ENCODE data around the gene FNDC3B.

Gene FNDC3B

GRCh38 chr3:172218350-172219323 lies 179.3 kb downstream of the FNDC3B start:
- DNase-seq, result no peak

- no peak for DNase-seq
Measured at GRCh38 chr3:172219750-172220149, 180.4 kb downstream of the FNDC3B start.

- no peak for DNase-seq
Measured at GRCh38 chr3:172221547-172221946, 182.2 kb downstream of the FNDC3B start.

- DNase-seq, result no peak
Measured at GRCh38 chr3:172222478-172223071, 183.2 kb downstream of the FNDC3B start.

- DNase-seq, result no peak
Measured at GRCh38 chr3:172223870-172224269, 184.5 kb downstream of the FNDC3B start.

GRCh38 chr3:172224560-172225214 lies 185.3 kb downstream of the FNDC3B start:
- no peak for DNase-seq

- DNase-seq, result no peak
Measured at GRCh38 chr3:172225215-172225707, 185.9 kb downstream of the FNDC3B start.

- DNase-seq, result no peak
Measured at GRCh38 chr3:172226831-172227230, 187.5 kb downstream of the FNDC3B start.

GRCh38 chr3:172227340-172228035 lies 188.1 kb downstream of the FNDC3B start:
- DNase-seq, result no peak

GRCh38 chr3:172228036-172228415 lies 188.6 kb downstream of the FNDC3B start:
- no peak for DNase-seq

GRCh38 chr3:172229462-172229861 lies 190.1 kb downstream of the FNDC3B start:
- DNase-seq, result no peak

- no peak for DNase-seq
Measured at GRCh38 chr3:172231318-172231901, 192.0 kb downstream of the FNDC3B start.

GRCh38 chr3:172232579-172233212 lies 193.3 kb downstream of the FNDC3B start:
- DNase-seq, result no peak

- no peak for DNase-seq
Measured at GRCh38 chr3:172233474-172234277, 194.3 kb downstream of the FNDC3B start.

- no peak for DNase-seq
Measured at GRCh38 chr3:172235698-172236097, 196.3 kb downstream of the FNDC3B start.

GRCh38 chr3:172236771-172237742 lies 197.7 kb downstream of the FNDC3B start:
- DNase-seq, result no peak

- DNase-seq, result no peak
Measured at GRCh38 chr3:172238188-172238587, 198.8 kb downstream of the FNDC3B start.

GRCh38 chr3:172239218-172239790 lies 199.9 kb downstream of the FNDC3B start:
- no peak for DNase-seq

GRCh38 chr3:172241405-172241804 lies 202.0 kb downstream of the FNDC3B start:
- no peak for DNase-seq

Measured in T-helper 1 cell (primary cell).